Ishikawa (cell line): ENCODE data around the gene IL12RB2.

ENCODE experiments used
- CEBPB ChIP-seq: IDR thresholded peaks from 2 replicates; pipeline ENCODE4 v1.6.1; 2012
- CREB1 ChIP-seq: IDR thresholded peaks from 2 replicates; pipeline ENCODE4 v1.6.1; 2012; ENCODE audit warnings: low read depth
- EGR1 ChIP-seq: IDR thresholded peaks from 2 replicates; pipeline ENCODE4 v1.6.1; 2012
- EP300 ChIP-seq: IDR thresholded peaks from 2 replicates; pipeline ENCODE4 v1.6.1; 2012; ENCODE audit warnings: borderline replicate concordance
- FOXM1 ChIP-seq: IDR thresholded peaks from 2 replicates; pipeline ENCODE4 v1.6.1; 2012; ENCODE audit warnings: low read depth, borderline replicate concordance
- NFIC ChIP-seq: IDR thresholded peaks from 2 replicates; pipeline ENCODE4 v1.6.1; 2012
- RAD21 ChIP-seq: IDR thresholded peaks from 2 replicates; pipeline ENCODE4 v1.6.1; 2012; ENCODE audit warnings: low read depth
- REST ChIP-seq: IDR thresholded peaks from 2 replicates; pipeline ENCODE4 v1.6.1; 2012; ENCODE audit warnings: low read depth, mild to moderate bottlenecking
- TAF1 ChIP-seq: IDR thresholded peaks from 2 replicates; pipeline ENCODE4 v1.6.1; 2012; ENCODE audit warnings: low read depth, mild to moderate bottlenecking
- TCF12 ChIP-seq: IDR thresholded peaks from 2 replicates; pipeline ENCODE4 v1.6.1; 2012; ENCODE audit warnings: low read depth
- TEAD4 ChIP-seq: IDR thresholded peaks from 2 replicates; pipeline ENCODE4 v1.6.1; 2012
- YY1 ChIP-seq: IDR thresholded peaks from 2 replicates; pipeline ENCODE4 v1.6.1; 2012; ENCODE audit warnings: low read depth
- ZBTB7A ChIP-seq: IDR thresholded peaks from 2 replicates; pipeline ENCODE4 v1.6.1; 2012; ENCODE audit warnings: low read depth
- TF ChIP-seq, protein P1 (sequence below): IDR thresholded peaks from 2 replicates; pipeline ENCODE4 v1.6.1; 2012
- TF ChIP-seq, protein P2 (sequence below): IDR thresholded peaks from 2 replicates; pipeline ENCODE4 v1.6.1; 2012

IL12RB2 gene

GRCh38 chr1:67285780-67286488 lies 21.7 kb upstream of the IL12RB2 start:
- TF ChIP-seq EGR1 (no peak), TAF1 (no peak), REST (no peak), EP300 (no peak), YY1 (no peak), CREB1 (no peak), RAD21 (no peak), FOXM1 (no peak), NFIC (no peak), TCF12 (no peak), CEBPB (no peak), ZBTB7A (no peak), TEAD4 (no peak)
- TF ChIP-seq, protein P1, sequence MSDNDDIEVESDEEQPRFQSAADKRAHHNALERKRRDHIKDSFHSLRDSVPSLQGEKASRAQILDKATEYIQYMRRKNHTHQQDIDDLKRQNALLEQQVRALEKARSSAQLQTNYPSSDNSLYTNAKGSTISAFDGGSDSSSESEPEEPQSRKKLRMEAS: no peak
- TF ChIP-seq, protein P2, sequence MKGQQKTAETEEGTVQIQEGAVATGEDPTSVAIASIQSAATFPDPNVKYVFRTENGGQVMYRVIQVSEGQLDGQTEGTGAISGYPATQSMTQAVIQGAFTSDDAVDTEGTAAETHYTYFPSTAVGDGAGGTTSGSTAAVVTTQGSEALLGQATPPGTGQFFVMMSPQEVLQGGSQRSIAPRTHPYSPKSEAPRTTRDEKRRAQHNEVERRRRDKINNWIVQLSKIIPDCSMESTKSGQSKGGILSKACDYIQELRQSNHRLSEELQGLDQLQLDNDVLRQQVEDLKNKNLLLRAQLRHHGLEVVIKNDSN: no peak

DNA sequence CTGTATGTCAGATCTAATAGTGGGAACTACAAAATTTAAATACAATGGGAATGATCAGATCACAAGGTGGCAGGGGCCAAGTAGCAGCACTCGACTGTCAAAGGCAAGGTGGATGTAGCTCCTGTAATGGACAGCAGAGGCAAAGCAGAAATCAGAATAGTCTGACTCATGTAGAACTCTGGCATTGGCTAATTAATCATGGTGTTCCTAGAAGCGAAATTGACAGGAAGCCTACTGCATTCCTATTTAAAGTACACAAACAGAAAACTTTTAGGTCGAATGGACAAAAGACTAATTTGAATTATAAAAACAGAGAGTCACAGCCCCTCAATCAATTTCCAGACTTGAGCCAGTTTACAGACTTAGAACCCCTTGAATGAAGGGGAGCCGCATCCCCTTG lies 17.4 kb upstream of the IL12RB2 start:
- TF ChIP-seq EP300 (no peak), TAF1 (no peak), NFIC (no peak), CEBPB (no peak), REST (no peak), TEAD4 (no peak), FOXM1 (no peak), ZBTB7A (no peak), YY1 (no peak), TCF12 (no peak)
- TF ChIP-seq, protein P1: no peak

DNA sequence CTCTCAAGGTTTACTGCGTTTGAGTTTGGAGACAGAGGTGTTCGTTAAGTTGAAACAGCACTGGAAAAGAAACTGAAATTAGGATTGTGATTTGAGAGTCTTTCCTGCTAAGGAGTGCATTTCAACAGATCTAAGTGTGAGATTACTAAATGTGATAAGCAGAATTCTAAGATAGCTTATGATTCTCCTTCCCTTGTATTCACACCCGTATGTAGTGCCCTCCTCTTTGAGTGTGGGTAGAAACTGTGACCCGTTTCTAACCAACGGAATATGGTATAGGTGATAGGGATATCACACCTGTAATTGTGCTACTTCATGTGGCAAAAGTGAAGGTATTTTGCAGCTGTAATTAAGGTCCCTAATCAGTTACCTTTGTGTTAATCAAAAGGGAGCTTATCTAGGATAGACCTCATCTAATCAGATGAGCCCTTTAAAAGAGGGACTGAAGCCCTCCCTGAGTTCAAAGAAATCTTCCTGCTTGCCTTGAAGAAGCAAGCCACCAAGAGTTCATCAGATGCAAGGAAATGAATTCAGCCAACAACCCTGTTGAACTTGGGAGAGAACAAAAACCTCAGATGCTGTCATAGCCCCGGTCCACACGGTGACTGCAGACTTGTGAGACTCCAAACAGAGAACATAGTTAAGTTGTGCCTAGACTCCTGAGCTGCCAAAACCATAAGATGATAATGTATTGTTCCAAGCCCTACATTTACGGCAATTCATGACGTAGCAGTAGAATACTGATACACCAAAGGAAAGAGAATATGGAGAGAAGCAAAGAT lies 12.6 kb upstream of the IL12RB2 start:
- no peak for TF ChIP-seq YY1
- TF ChIP-seq ZBTB7A: no peak
- no peak for TF ChIP-seq TAF1
- no peak for TF ChIP-seq EP300
- no peak for TF ChIP-seq CREB1
- TF ChIP-seq NFIC: no peak
- TF ChIP-seq TEAD4: no peak
- no peak for TF ChIP-seq FOXM1

DNA sequence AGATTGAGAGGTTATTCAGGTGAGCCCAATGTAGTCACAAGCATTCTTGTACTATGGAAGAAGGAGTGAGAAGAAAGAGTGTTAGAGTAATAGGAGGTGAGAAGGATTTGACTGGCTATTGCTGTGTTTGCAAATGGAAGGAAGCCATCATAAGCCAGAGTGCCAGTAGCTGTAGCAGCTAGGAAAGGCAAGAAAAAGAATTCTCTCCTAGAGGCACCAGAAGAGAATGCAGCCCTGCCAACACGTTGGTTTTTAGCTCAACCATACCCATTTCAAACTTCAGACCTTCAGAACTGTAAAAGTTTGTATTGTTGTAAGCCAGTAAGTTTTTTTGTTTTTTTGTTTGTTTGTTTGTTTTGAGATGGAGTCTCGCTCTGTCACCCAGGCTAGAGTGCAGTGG lies 8.9 kb upstream of the IL12RB2 start:
- no peak for TF ChIP-seq CREB1
- TF ChIP-seq FOXM1: no peak
- no peak for TF ChIP-seq YY1
- TF ChIP-seq TCF12: no peak

GRCh38 chr1:67299296-67299695 lies 8.4 kb upstream of the IL12RB2 start:
- no peak for TF ChIP-seq CREB1
- TF ChIP-seq REST: no peak
- no peak for TF ChIP-seq YY1
- no peak for TF ChIP-seq EP300
- TF ChIP-seq, protein P2: no peak
- no peak for TF ChIP-seq NFIC
- TF ChIP-seq EGR1: no peak
- TF ChIP-seq, protein P1: no peak
- TF ChIP-seq ZBTB7A: no peak
- no peak for TF ChIP-seq TCF12
- TF ChIP-seq RAD21: no peak
- TF ChIP-seq CEBPB: no peak
- TF ChIP-seq FOXM1: no peak
- no peak for TF ChIP-seq TEAD4
- TF ChIP-seq TAF1: no peak
